HCT116 (cell line): ENCODE results near the gene ZC3H12C. TPM values are rescaled to one million over a fixed set of nuclear protein-coding genes. Genes with fewer than 3 reads are reported as not detected.

Experiments
- ATAC-seq: fragments of 200-7000 bp; cut with Tn5 transposase; 2 replicates; pipeline ENCODE4 v1.9.1; 2020; ENCODE audit warnings: mild to moderate bottlenecking, moderate library complexity
- BruUV-seq: library from RNA; stranded (reverse); fragments of 400-500 nt; replicated peaks from 2 replicates; lab custom pipeline; 2021; lab: Mats Ljungman, UMichigan
- CTCF ChIA-PET: fragments of 300-600 bp; sonication (Branson Sonifier 250); formaldehyde crosslinking; loops from one replicate; lab custom pipeline; 2021; ENCODE audit warnings: antibody characterized with exemption; lab: Charles Lee
- POLR2A ChIA-PET: fragments of 300-600, 350-600 bp; sonication (Branson Sonifier 250); formaldehyde crosslinking; loops from one replicate; lab custom pipeline; 2021; ENCODE audit warnings: antibody characterized with exemption; lab: Charles Lee
- RAD21 ChIA-PET, 2 experiments: fragments of 300-600 bp; sonication (Branson Sonifier 250); formaldehyde crosslinking; loops; one replicate each; lab custom pipeline; 2023; ENCODE audit warnings: low total read pairs in 2 of 2; ENCODE audit not compliant: uncharacterized antibody in 2 of 2, unreplicated experiment in 2 of 2, low non-redundant PET in 1 of 2; lab: Charles Lee
- DNase-seq: peaks from one replicate; pipeline ENCODE4 v3.0.0-alpha.2; 2010; ENCODE audit warnings: low read depth, low spot score
- H2AFZ ChIP-seq: fragments of 200-600 bp; shearing (Covaris generic), sonication (generic); 2 replicates; pipeline ENCODE4 v1.6.1; 2017; ENCODE audit warnings: low read depth, mixed run types, mixed read lengths, antibody characterized with exemption, low read length; ENCODE audit not compliant: poor library complexity, severe bottlenecking
- H3K27ac ChIP-seq: 2 replicates; pipeline ENCODE4 v1.5.1; 2012; ENCODE audit warnings: low read depth, low read length
- H3K27me3 ChIP-seq: fragments of 200-600 bp; sonication (generic); 2 replicates; pipeline ENCODE4 v1.6.1; 2016; ENCODE audit warnings: mixed run types, low read length, mixed read lengths; ENCODE audit not compliant: insufficient read depth
- H3K36me3 ChIP-seq, 2 experiments: fragments of 200-500 bp in 1 of 2; fragments of 200-600 bp in 1 of 2; sonication (Bioruptor generic) in 1 of 2; sonication (generic) in 1 of 2; 2 replicates each; pipeline versions ENCODE4 v1.5.1 to v1.6.1; 2014 to 2016; ENCODE audit warnings: low read length in 2 of 2, inconsistent platforms in 1 of 2, mixed read lengths in 1 of 2, mixed run types in 1 of 2; ENCODE audit not compliant: insufficient read depth in 2 of 2, control insufficient read depth in 1 of 2
- H3K4me1 ChIP-seq, 2 experiments: fragments of 200-600 bp in 1 of 2; sonication (generic) in 1 of 2; 2 replicates each; pipeline versions ENCODE4 v1.5.1 to v1.6.1; 2012 to 2017; ENCODE audit warnings: low read length in 2 of 2, inconsistent platforms in 1 of 2, mild to moderate bottlenecking in 1 of 2, mixed read lengths in 1 of 2, mixed run types in 1 of 2, moderate library complexity in 1 of 2; ENCODE audit not compliant: insufficient read depth in 2 of 2, control insufficient read depth in 1 of 2
- H3K4me2 ChIP-seq: fragments of 200-600 bp; sonication (generic); 2 replicates; pipeline ENCODE4 v1.6.1; 2017; ENCODE audit warnings: mixed run types, low read length, mixed read lengths
- H3K4me3 ChIP-seq, 2 experiments: fragments of 200-600 bp in 1 of 2; sonication (generic) in 1 of 2; replicated peaks in 1 of 2; 2 replicates each; pipeline ENCODE4 v1.5.1; 2011 to 2016; ENCODE audit warnings: low read length in 2 of 2, control low read depth in 1 of 2, low read depth in 1 of 2, mild to moderate bottlenecking in 1 of 2, mixed read lengths in 1 of 2, mixed run types in 1 of 2
- H3K79me2 ChIP-seq: fragments of 200-600 bp; sonication (generic); 2 replicates; pipeline ENCODE4 v1.6.1; 2017; ENCODE audit warnings: mild to moderate bottlenecking, mixed run types, low read length, moderate library complexity, mixed read lengths; ENCODE audit not compliant: insufficient read depth
- H3K9ac ChIP-seq: fragments of 200-600 bp; sonication (generic); 2 replicates; pipeline ENCODE4 v1.6.1; 2016; ENCODE audit warnings: low read length, mixed read lengths
- H3K9me2 ChIP-seq: fragments of 200-600 bp; sonication (generic), shearing (Covaris generic); 2 replicates; pipeline ENCODE4 v1.6.1; 2017; ENCODE audit warnings: mixed run types, mild to moderate bottlenecking, moderate library complexity; ENCODE audit not compliant: insufficient read depth
- H3K9me3 ChIP-seq, 2 experiments: fragments of 200-500 bp in 1 of 2; fragments of 200-600 bp in 1 of 2; sonication (Bioruptor generic) in 1 of 2; sonication (generic) in 1 of 2; 2 replicates each; pipeline ENCODE4 v1.6.1; 2014 to 2017; ENCODE audit warnings: low read length in 2 of 2, mixed read lengths in 2 of 2, inconsistent platforms in 1 of 2, low read depth in 1 of 2, mild to moderate bottlenecking in 1 of 2, mixed run types in 1 of 2, moderate library complexity in 1 of 2; ENCODE audit not compliant: control insufficient read depth in 1 of 2, insufficient read depth in 1 of 2
- H4K20me1 ChIP-seq: fragments of 200-600 bp; sonication (generic), shearing (Covaris generic); 2 replicates; pipeline ENCODE4 v1.6.1; 2017; ENCODE audit warnings: mixed run types, mild to moderate bottlenecking, moderate library complexity; ENCODE audit not compliant: insufficient read depth
- CTCF ChIP-seq, 3 experiments: fragments of 200-600 bp in 1 of 3; sonication (generic) in 1 of 3; IDR thresholded peaks in 2 of 3; conservative IDR thresholded peaks in 1 of 3; 2 replicates each; pipeline ENCODE4 v1.5.1; 2012 to 2017; ENCODE audit warnings: low read depth in 2 of 3, low read length in 2 of 3, antibody characterized with exemption in 1 of 3, borderline replicate concordance in 1 of 3, control low read depth in 1 of 3, mild to moderate bottlenecking in 1 of 3, mixed read lengths in 1 of 3, mixed run types in 1 of 3, moderate library complexity in 1 of 3; ENCODE audit not compliant: insufficient read depth in 1 of 3
- EGR1 ChIP-seq: IDR thresholded peaks from 2 replicates; pipeline ENCODE4 v1.6.1; 2012; ENCODE audit warnings: low read depth
- ELF1 ChIP-seq: IDR thresholded peaks from 2 replicates; pipeline ENCODE4 v1.6.1; 2012; ENCODE audit warnings: low read depth, borderline replicate concordance
- EZH2 ChIP-seq: fragments of 200-600 bp; sonication (generic); IDR thresholded peaks from 2 replicates; pipeline ENCODE4 v1.6.1; 2017; ENCODE audit warnings: antibody characterized with exemption, mixed run types
- EZH2phosphoT487 ChIP-seq: fragments of 200-600 bp; IDR thresholded peaks from 2 replicates; pipeline ENCODE4 v1.6.1; 2018; ENCODE audit warnings: antibody characterized with exemption, borderline replicate concordance
- FOSL1 ChIP-seq: IDR thresholded peaks from 2 replicates; pipeline ENCODE4 v1.6.1; 2012; ENCODE audit warnings: low read depth
- JUND ChIP-seq: IDR thresholded peaks from 2 replicates; pipeline ENCODE4 v1.6.1; 2012
- MAX ChIP-seq: IDR thresholded peaks from 2 replicates; pipeline ENCODE4 v1.6.1; 2012
- POLR2A ChIP-seq: IDR thresholded peaks from 2 replicates; pipeline ENCODE4 v1.7.0; 2011; ENCODE audit warnings: borderline replicate concordance; ENCODE audit not compliant: insufficient read depth, insufficient read length; ENCODE audit errors: extremely low read depth
- RAD21 ChIP-seq: IDR thresholded peaks from 2 replicates; pipeline ENCODE4 v1.6.1; 2012; ENCODE audit warnings: low read depth, mild to moderate bottlenecking
- SIN3A ChIP-seq: IDR thresholded peaks from 2 replicates; pipeline ENCODE4 v1.6.1; 2012; ENCODE audit warnings: low read depth
- SP1 ChIP-seq: IDR thresholded peaks from 2 replicates; pipeline ENCODE4 v1.6.1; 2012; ENCODE audit warnings: low read depth
- SRF ChIP-seq: IDR thresholded peaks from 2 replicates; pipeline ENCODE4 v1.6.1; 2012; ENCODE audit warnings: low read depth
- TCF7L2 ChIP-seq: IDR thresholded peaks from 2 replicates; pipeline ENCODE4 v1.7.0; 2011; ENCODE audit warnings: borderline replicate concordance, inconsistent platforms; ENCODE audit not compliant: insufficient read depth, insufficient read length; ENCODE audit errors: extremely low read depth
- YY1 ChIP-seq: IDR thresholded peaks from 2 replicates; pipeline ENCODE4 v1.6.1; 2011; ENCODE audit warnings: low read length, low read depth, moderate library complexity, mild to moderate bottlenecking; ENCODE audit not compliant: insufficient replicate concordance; ENCODE audit errors: extremely low read depth
- ZFX ChIP-seq: fragments of 450-650 bp; IDR thresholded peaks from 2 replicates; pipeline ENCODE4 v1.6.1; 2017
- ZNF274 ChIP-seq: fragments of 200-500 bp; sonication (Bioruptor generic); IDR thresholded peaks from 2 replicates; pipeline ENCODE4 v1.6.1; 2014; ENCODE audit warnings: mild to moderate bottlenecking, low read depth, low read length, inconsistent platforms
- intact Hi-C: fragments of 100-400 bp; cut with micrococcal nuclease; formaldehyde crosslinking; loops from 2 replicates; pipeline ENCODE4 v1.10.0; 2022
- total RNA-seq: library from RNA; stranded (reverse); gene quantifications from one replicate; pipeline ENCODE4 v1.2.1, GENCODE V29; 2021; ENCODE audit not compliant: unreplicated experiment
- TF ChIP-seq, protein P1 (sequence below): IDR thresholded peaks from 2 replicates; pipeline ENCODE4 v1.6.1; 2011; ENCODE audit warnings: mild to moderate bottlenecking, low read length, moderate library complexity; ENCODE audit not compliant: insufficient replicate concordance; ENCODE audit errors: extremely low read depth

Gene ZC3H12C
- total RNA-seq, 1 experiment from 2014 or later = 10.2 TPM

DNA sequence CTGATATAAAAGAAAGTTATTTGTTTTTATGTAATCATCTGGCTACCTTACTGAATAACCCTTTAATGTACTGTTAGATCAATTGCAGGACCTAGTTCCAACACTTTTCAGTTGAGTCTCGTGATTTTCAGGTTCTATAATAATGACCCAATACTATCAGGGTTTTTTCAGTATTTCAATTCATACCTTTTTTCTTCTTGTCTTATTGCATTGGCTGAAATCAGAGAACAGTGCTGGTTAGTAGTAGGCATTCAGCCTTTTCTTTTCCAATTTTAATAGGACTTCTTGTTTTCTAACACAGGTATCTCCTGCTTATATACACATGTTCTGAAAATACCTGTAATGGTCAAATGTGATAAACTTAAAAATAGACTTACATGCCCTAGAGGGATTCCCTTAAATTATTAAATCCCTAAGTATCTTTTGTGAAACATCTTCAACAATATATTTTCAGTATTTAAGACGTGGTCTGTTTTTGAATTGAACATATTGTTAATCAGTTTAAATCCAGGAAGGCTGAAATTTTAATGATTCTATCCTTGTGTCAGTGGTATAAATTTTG, 13.6 kb downstream of the ZC3H12C start:
- H3K9me3 ChIP-seq = no peaks in the 10 kb centered on the region; a peak in 1 of 4 replicates
- H3K4me2 ChIP-seq = no peak overlapping the region
- no peak overlapping the region for H3K9ac ChIP-seq
- intact Hi-C loops = no loop called here
- H3K9me2 ChIP-seq = no peaks in the 10 kb centered on the region
- no peak overlapping the region for H3K27ac ChIP-seq
- no peak for ATAC-seq
- no peaks in the 10 kb centered on the region; the same call in 1 of the 2 replicates for H4K20me1 ChIP-seq
- H3K79me2 ChIP-seq = peaks cover 90% of the 10 kb centered on the region
- no peak overlapping the region for H3K4me3 ChIP-seq
- CTCF ChIA-PET = no interaction called here
- RAD21 ChIA-PET = no interaction called here
- H3K27me3 ChIP-seq = no peaks in the 10 kb centered on the region
- POLR2A ChIA-PET = no interaction called here
- H3K4me1 ChIP-seq = 0 out of 4 replicates have a peak, but pooled peaks cover 0 to 3% of the 10 kb centered on the region in 2 experiments
- TF ChIP-seq SRF (no peak), RAD21 (no peak), EZH2 (no peak), ZNF274 (no peak), CTCF (IDR thresholded peaks at IDR 0.05 in 2 of 3, conservative IDR thresholded peaks at IDR 0.05 in 1 of 3; ENCODE audit: borderline replicate concordance in 1 of 3, insufficient read depth in 1 of 3, low read depth in 2 of 3, low read length in 2 of 3) (no peak), JUND (no peak), EGR1 (no peak), EZH2phosphoT487 (no peak), YY1 (no peak), TCF7L2 (no peak), SP1 (no peak), ELF1 (no peak), SIN3A (no peak), ZFX (no peak), MAX (no peak), FOSL1 (no peak), POLR2A (no peak)
- TF ChIP-seq, protein P1, sequence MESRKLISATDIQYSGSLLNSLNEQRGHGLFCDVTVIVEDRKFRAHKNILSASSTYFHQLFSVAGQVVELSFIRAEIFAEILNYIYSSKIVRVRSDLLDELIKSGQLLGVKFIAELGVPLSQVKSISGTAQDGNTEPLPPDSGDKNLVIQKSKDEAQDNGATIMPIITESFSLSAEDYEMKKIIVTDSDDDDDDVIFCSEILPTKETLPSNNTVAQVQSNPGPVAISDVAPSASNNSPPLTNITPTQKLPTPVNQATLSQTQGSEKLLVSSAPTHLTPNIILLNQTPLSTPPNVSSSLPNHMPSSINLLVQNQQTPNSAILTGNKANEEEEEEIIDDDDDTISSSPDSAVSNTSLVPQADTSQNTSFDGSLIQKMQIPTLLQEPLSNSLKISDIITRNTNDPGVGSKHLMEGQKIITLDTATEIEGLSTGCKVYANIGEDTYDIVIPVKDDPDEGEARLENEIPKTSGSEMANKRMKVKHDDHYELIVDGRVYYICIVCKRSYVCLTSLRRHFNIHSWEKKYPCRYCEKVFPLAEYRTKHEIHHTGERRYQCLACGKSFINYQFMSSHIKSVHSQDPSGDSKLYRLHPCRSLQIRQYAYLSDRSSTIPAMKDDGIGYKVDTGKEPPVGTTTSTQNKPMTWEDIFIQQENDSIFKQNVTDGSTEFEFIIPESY = no peak
- TF ChIP-seq, all 23 proteins: peak for 0
- no peak for DNase-seq
- Histone ChIP-seq H3K36me3 (no peaks in the 10 kb centered on the region; a peak in 1 of 4 replicates), H2AFZ (no peak overlapping the region)
- no TSS peak for BruUV-seq
